ENCODE measurements around the gene NFU1. TPM values are rescaled to one million over a fixed set of nuclear protein-coding genes. Genes with fewer than 3 reads are reported as not detected.

The NFU1 gene
- total and polyA plus RNA-seq, 2 donors (not counting 1 experiment from before 2014, with no cell fraction given), result 57.3 to 62.9 TPM

GRCh38 chr2:69380072-69380917 is 56.9 kb downstream of the NFU1 start:
- Histone ChIP-seq H3K4me2 (ENCODE audit: extremely low read depth, insufficient read depth, low read length) (no peak overlapping the region), H3K27me3 (ENCODE audit: control insufficient read depth, insufficient read depth, low read length) (no peaks in the 10 kb centered on the region), H3K27ac (ENCODE audit: insufficient read depth, low read length) (no peak overlapping the region), H4K20me1 (ENCODE audit: control insufficient read depth, extremely low read depth, insufficient read depth, low read length) (no peaks in the 10 kb centered on the region), H3K79me2 (ENCODE audit: control insufficient read depth, insufficient read depth, low read length) (peaks cover 89% of the 10 kb centered on the region), H2AFZ (ENCODE audit: low read length) (no peak overlapping the region), H3K4me3 (replicated peaks in 1 of 4; ENCODE audit: control extremely low read depth in 1 of 4, insufficient read depth in 1 of 4, low read depth in 3 of 4, low read length in 4 of 4) (no peak overlapping the region), H3K36me3 (ENCODE audit: control insufficient read depth, insufficient read depth, low read length) (no peaks in the 10 kb centered on the region), H3K9ac (ENCODE audit: insufficient read depth, low read length) (no peak overlapping the region), H3K9me3 (ENCODE audit: control insufficient read depth, insufficient read depth, low read depth, low read length) (no peaks in the 10 kb centered on the region), H3K4me1 (ENCODE audit: control insufficient read depth, extremely low read depth, insufficient read depth, low read length) (peaks cover 8% of the 10 kb centered on the region)
- no peak for DNase-seq (ENCODE audit: low read depth in 2 of 2)
- TF ChIP-seq CTCF (conservative IDR thresholded peaks at IDR 0.05 in 1 of 2, IDR thresholded peaks at IDR 0.05 in 1 of 2; ENCODE audit: low read depth in 1 of 2, low read length in 2 of 2) (no peak), EZH2 (IDR thresholded peaks at IDR 0.05; ENCODE audit: low read length, missing control alignments) (no peak)

- H2AFZ ChIP-seq (ENCODE audit: low read length), result no peak overlapping the region
- no peaks in the 10 kb centered on the region for H4K20me1 ChIP-seq (ENCODE audit: control insufficient read depth, extremely low read depth, insufficient read depth, low read length)
- no peak overlapping the region for H3K4me3 ChIP-seq (replicated peaks in 1 of 4; ENCODE audit: control extremely low read depth in 1 of 4, insufficient read depth in 1 of 4, low read depth in 3 of 4, low read length in 4 of 4)
Measured at GRCh38 chr2:69376403-69376802, 60.8 kb downstream of the NFU1 start.

More at GRCh38 chr2:69376403-69376802, 60.8 kb downstream of the NFU1 start:
- Histone ChIP-seq H3K4me1 (ENCODE audit: control insufficient read depth, extremely low read depth, insufficient read depth, low read length) (no peaks in the 10 kb centered on the region), H3K9me3 (ENCODE audit: control insufficient read depth, insufficient read depth, low read depth, low read length) (no peaks in the 10 kb centered on the region), H3K36me3 (ENCODE audit: control insufficient read depth, insufficient read depth, low read length) (peaks cover 2% of the 10 kb centered on the region), H3K27me3 (ENCODE audit: control insufficient read depth, insufficient read depth, low read length) (no peaks in the 10 kb centered on the region), H3K9ac (ENCODE audit: insufficient read depth, low read length) (no peak overlapping the region), H3K27ac (ENCODE audit: insufficient read depth, low read length) (no peak overlapping the region), H3K4me2 (ENCODE audit: extremely low read depth, insufficient read depth, low read length) (no peak overlapping the region), H3K79me2 (ENCODE audit: control insufficient read depth, insufficient read depth, low read length) (peaks cover 69% of the 10 kb centered on the region)
- TF ChIP-seq EZH2 (IDR thresholded peaks at IDR 0.05; ENCODE audit: low read length, missing control alignments), result no peak
- no peak for TF ChIP-seq CTCF (conservative IDR thresholded peaks at IDR 0.05 in 1 of 2, IDR thresholded peaks at IDR 0.05 in 1 of 2; ENCODE audit: low read depth in 1 of 2, low read length in 2 of 2)
- no peak for DNase-seq (ENCODE audit: low read depth in 2 of 2)
